Neural progenitor cell (in vitro differentiated cells): Measurements from ENCODE around the gene ZMIZ1. TPM values are rescaled to one million over a fixed set of nuclear protein-coding genes. Genes with fewer than 3 reads are reported as not detected.

Source experiments
- DNase-seq: peaks from one replicate; pipeline ENCODE4 v3.0.0-alpha.2; 2016; ENCODE audit warnings: low spot score
- H2AFZ ChIP-seq: fragments of 200-600 bp; sonication (generic); replicated peaks from 2 replicates; pipeline ENCODE4 v1.6.1; 2016; ENCODE audit warnings: antibody characterized with exemption
- H3F3A ChIP-seq: fragments of 200-600 bp; sonication (generic); 2 replicates; pipeline ENCODE4 v1.6.1; 2016; ENCODE audit warnings: antibody characterized with exemption, low read depth
- H3K27ac ChIP-seq: fragments of 200-600 bp; sonication (generic); 2 replicates; pipeline ENCODE4 v1.5.1; 2016; ENCODE audit warnings: mild to moderate bottlenecking
- H3K27me3 ChIP-seq: fragments of 200-600 bp; sonication (generic); 2 replicates; pipeline ENCODE4 v1.6.1; 2016; ENCODE audit warnings: mild to moderate bottlenecking, moderate library complexity
- H3K36me3 ChIP-seq: fragments of 200-600 bp; sonication (generic); 2 replicates; pipeline ENCODE4 v1.5.1; 2016
- H3K4me1 ChIP-seq: fragments of 200-600 bp; sonication (generic); 2 replicates; pipeline ENCODE4 v1.6.1; 2016; ENCODE audit warnings: mixed run types
- H3K4me2 ChIP-seq: fragments of 200-600 bp; sonication (generic); 2 replicates; pipeline ENCODE4 v1.6.1; 2016
- H3K4me3 ChIP-seq: fragments of 200-600 bp; sonication (generic); 2 replicates; pipeline ENCODE4 v1.5.1; 2016
- H3K79me2 ChIP-seq: fragments of 200-600 bp; sonication (generic); 2 replicates; pipeline ENCODE4 v1.6.1; 2016; ENCODE audit warnings: low read depth
- H3K9ac ChIP-seq: fragments of 200-600 bp; sonication (generic); 2 replicates; pipeline ENCODE4 v1.6.1; 2016
- H3K9me3 ChIP-seq: fragments of 200-600 bp; sonication (generic); 2 replicates; pipeline ENCODE4 v1.5.1; 2016; ENCODE audit warnings: low read depth
- H4K20me1 ChIP-seq: fragments of 200-600 bp; sonication (generic); 2 replicates; pipeline ENCODE4 v1.6.1; 2016; ENCODE audit warnings: low read depth
- H3K27ac Mint-ChIP-seq: 3 replicates; pipeline ENCODE4 v1.8.0; 2021; ENCODE audit warnings: mixed read lengths
- H3K27me3 Mint-ChIP-seq: 2 replicates; pipeline ENCODE4 v1.8.0; 2022; ENCODE audit warnings: low read depth, mild to moderate bottlenecking, inconsistent platforms, moderate library complexity, mixed read lengths; ENCODE audit not compliant: insufficient read depth
- H3K36me3 Mint-ChIP-seq: 3 replicates; pipeline ENCODE4 v1.8.0; 2021; ENCODE audit warnings: mixed read lengths
- H3K4me1 Mint-ChIP-seq: 3 replicates; pipeline ENCODE4 v1.8.0; 2021; ENCODE audit warnings: mixed read lengths
- H3K4me3 Mint-ChIP-seq: 3 replicates; pipeline ENCODE4 v1.8.0; 2021; ENCODE audit warnings: mild to moderate bottlenecking, moderate library complexity, mixed read lengths
- H3K9me3 Mint-ChIP-seq: 3 replicates; pipeline ENCODE4 v1.8.0; 2020; ENCODE audit warnings: mixed read lengths
- CTCF ChIP-seq: fragments of 200-600 bp; sonication (generic); IDR thresholded peaks from 2 replicates; pipeline ENCODE4 v1.5.1; 2017; ENCODE audit warnings: antibody characterized with exemption, mild to moderate bottlenecking
- EZH2 ChIP-seq: fragments of 200-600 bp; sonication (generic); IDR thresholded peaks from 2 replicates; pipeline ENCODE4 v1.6.1; 2017; ENCODE audit warnings: antibody characterized with exemption, mild to moderate bottlenecking, moderate library complexity
- EZH2phosphoT487 ChIP-seq: fragments of 200-600 bp; sonication (generic); IDR thresholded peaks from 2 replicates; pipeline ENCODE4 v1.6.1; 2017; ENCODE audit warnings: antibody characterized with exemption
- total RNA-seq: library from RNA; depleted of rRNA; stranded (reverse); fragments of >200 nt; gene quantifications from 2 replicates; pipeline ENCODE4 v1.2.3, GENCODE V29; 2015; ENCODE audit warnings: low replicate concordance

The ZMIZ1 gene
- total RNA-seq, 1 donor from 2014 or later = 5.8 TPM

- H3K4me1 ChIP-seq = peaks cover 21% of the 10 kb centered on the region
- DNase-seq = no peak
- peaks cover 11% of the 10 kb centered on the region for H3F3A ChIP-seq
- no peaks in the 10 kb centered on the region for H3K36me3 ChIP-seq
- no peaks in the 10 kb centered on the region for H3K9me3 ChIP-seq
- Mint-ChIP-seq H3K27me3 (peaks cover 14% of the 10 kb centered on the region), H3K36me3 (peaks cover 10% of the 10 kb centered on the region), H3K9me3 (no peaks in the 10 kb centered on the region), H3K4me3 (no peak overlapping the region), H3K27ac (no peak overlapping the region), H3K4me1 (peaks cover 25% of the 10 kb centered on the region)
- no peak overlapping the region for H3K4me2 ChIP-seq
- H3K27me3 ChIP-seq = no peaks in the 10 kb centered on the region
- no peaks in the 10 kb centered on the region for H3K79me2 ChIP-seq
- no peak overlapping the region for H3K9ac ChIP-seq
- TF ChIP-seq CTCF = no peak
- no peak overlapping the region for H3K4me3 ChIP-seq
- no peak overlapping the region for H2AFZ ChIP-seq
- peaks cover 8% of the 10 kb centered on the region for H4K20me1 ChIP-seq
- H3K27ac ChIP-seq = no peak overlapping the region
Measured at GRCh38 chr10:79319115-79319771, 250.5 kb downstream of the ZMIZ1 start.

GRCh38 chr10:79320316-79320715 is 251.6 kb downstream of the ZMIZ1 start:
- Histone ChIP-seq H3F3A (peaks cover 5% of the 10 kb centered on the region), H3K4me2 (no peak overlapping the region), H4K20me1 (peaks cover 8% of the 10 kb centered on the region), H2AFZ (no peak overlapping the region), H3K27me3 (no peaks in the 10 kb centered on the region), H3K9ac (no peak overlapping the region), H3K36me3 (no peaks in the 10 kb centered on the region), H3K9me3 (no peaks in the 10 kb centered on the region), H3K4me3 (no peak overlapping the region), H3K79me2 (no peaks in the 10 kb centered on the region), H3K4me1 (peaks cover 21% of the 10 kb centered on the region), H3K27ac (no peak overlapping the region)
- DNase-seq = no peak
- H3K4me3 Mint-ChIP-seq = no peak overlapping the region
- H3K9me3 Mint-ChIP-seq = no peaks in the 10 kb centered on the region
- H3K4me1 Mint-ChIP-seq = peaks cover 25% of the 10 kb centered on the region
- TF ChIP-seq EZH2 (no peak), CTCF (no peak), EZH2phosphoT487 (no peak)
- peaks cover 7% of the 10 kb centered on the region for H3K36me3 Mint-ChIP-seq
- no peak overlapping the region for H3K27ac Mint-ChIP-seq
- H3K27me3 Mint-ChIP-seq = peaks cover 13% of the 10 kb centered on the region

GRCh38 chr10:79320820-79321493 is 252.2 kb downstream of the ZMIZ1 start:
- no peaks in the 10 kb centered on the region for H3K9me3 ChIP-seq
- no peak for DNase-seq
- H3K36me3 Mint-ChIP-seq = peaks cover 3% of the 10 kb centered on the region
- H3K27me3 Mint-ChIP-seq = peaks cover 13% of the 10 kb centered on the region
- no peaks in the 10 kb centered on the region for H3K36me3 ChIP-seq
- H3K4me1 Mint-ChIP-seq = peaks cover 25% of the 10 kb centered on the region
- no peak overlapping the region for H3K4me3 Mint-ChIP-seq
- no peak overlapping the region for H3K27ac ChIP-seq
- TF ChIP-seq EZH2 (no peak), EZH2phosphoT487 (no peak), CTCF (no peak)
- no peaks in the 10 kb centered on the region for H3K9me3 Mint-ChIP-seq
- no peak overlapping the region for H3K9ac ChIP-seq
- no peak overlapping the region for H3K4me3 ChIP-seq
- H3F3A ChIP-seq = no peaks in the 10 kb centered on the region
- H3K27ac Mint-ChIP-seq = no peak overlapping the region
- peaks cover 21% of the 10 kb centered on the region for H3K4me1 ChIP-seq
- H3K79me2 ChIP-seq = no peaks in the 10 kb centered on the region
- H2AFZ ChIP-seq = no peak overlapping the region
- no peak overlapping the region for H3K4me2 ChIP-seq
- peaks cover 8% of the 10 kb centered on the region for H4K20me1 ChIP-seq
- H3K27me3 ChIP-seq = no peaks in the 10 kb centered on the region
